Measurements from ENCODE around the gene ARHGAP24.

Gene ARHGAP24

DNA sequence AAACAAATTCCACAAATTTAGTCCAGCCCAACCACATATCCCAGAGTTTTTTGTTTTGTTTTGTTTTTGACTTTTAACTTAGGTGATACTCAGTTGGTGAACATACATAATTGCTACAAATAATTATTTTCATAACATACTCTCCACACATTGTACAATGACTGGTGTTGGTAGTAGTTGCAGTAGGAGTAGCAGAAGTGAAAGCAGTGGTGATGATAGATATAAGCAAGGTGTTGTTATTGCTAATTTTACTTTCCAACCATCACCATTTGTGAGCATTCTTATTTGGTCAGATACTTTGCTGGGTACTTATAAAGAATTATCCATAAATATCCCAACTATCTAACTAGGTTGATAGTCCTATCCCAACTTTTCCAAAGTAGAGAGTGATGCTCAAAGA, 47.3 kb downstream of the ARHGAP24 start:
- Histone ChIP-seq H3K27ac (ENCODE audit: insufficient read depth in 1 of 2, low read depth in 1 of 2, low read length in 2 of 2, poor library complexity in 1 of 2, severe bottlenecking in 2 of 2) (no peak overlapping the region), H3K4me3 (ENCODE audit: control insufficient read depth in 1 of 7, extremely low read depth in 1 of 7, insufficient read depth in 4 of 7, low read depth in 2 of 7, low read length in 6 of 7) (no peak overlapping the region), H3K9me3 (ENCODE audit: control extremely low read depth in 1 of 5, control insufficient read depth in 4 of 5, insufficient read depth in 2 of 5, low read depth in 1 of 5, low read length in 4 of 5) (no peaks in the 10 kb centered on the region), H3K36me3 (ENCODE audit: control insufficient read depth in 4 of 4, insufficient read depth in 4 of 4, low read length in 3 of 4) (no peaks in the 10 kb centered on the region), H3K4me1 (ENCODE audit: control extremely low read depth in 1 of 4, control insufficient read depth in 4 of 4, insufficient read depth in 4 of 4, low read length in 3 of 4) (no peaks in the 10 kb centered on the region), H3K27me3 (replicated peaks in 2 of 5; ENCODE audit: control insufficient read depth in 4 of 5, insufficient read depth in 5 of 5, low read length in 4 of 5) (no peaks in the 10 kb centered on the region)
- CTCF ChIA-PET: no interaction called here
- no peak for DNase-seq
- POLR2A ChIA-PET: no interaction called here

DNA sequence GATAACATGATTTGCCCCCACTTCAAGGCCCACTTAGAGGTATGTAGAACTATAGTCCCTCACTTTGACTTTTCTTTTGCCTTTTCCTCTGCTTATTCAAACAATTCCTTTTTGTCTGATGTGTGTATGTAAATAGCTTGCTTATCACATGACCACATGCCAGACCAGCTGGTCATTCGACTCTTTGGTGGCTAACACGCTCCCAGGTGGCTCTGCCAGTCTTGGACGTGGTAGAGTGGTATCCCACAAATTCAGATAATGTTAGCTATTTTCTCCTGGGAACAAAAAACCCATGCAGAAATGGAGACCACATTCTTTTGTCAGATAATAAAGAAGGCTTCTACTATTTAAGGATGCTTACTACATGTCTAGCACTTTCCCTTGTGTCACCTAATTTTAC, 47.9 kb downstream of the ARHGAP24 start:
- H3K27me3 ChIP-seq (replicated peaks in 2 of 5; ENCODE audit: control insufficient read depth in 4 of 5, insufficient read depth in 5 of 5, low read length in 4 of 5): no peaks in the 10 kb centered on the region
- H3K36me3 ChIP-seq (ENCODE audit: control insufficient read depth in 4 of 4, insufficient read depth in 4 of 4, low read length in 3 of 4): no peaks in the 10 kb centered on the region
- ChIA-PET CTCF (no interaction called here), POLR2A (no interaction called here)
- no peak overlapping the region for H3K4me3 ChIP-seq (ENCODE audit: control insufficient read depth in 1 of 7, extremely low read depth in 1 of 7, insufficient read depth in 4 of 7, low read depth in 2 of 7, low read length in 6 of 7)
- no peak for DNase-seq
- no peaks in the 10 kb centered on the region for H3K4me1 ChIP-seq (ENCODE audit: control extremely low read depth in 1 of 4, control insufficient read depth in 4 of 4, insufficient read depth in 4 of 4, low read length in 3 of 4)
- 100% methylated on average over 1 of the region's 3 CpGs for WGBS (ENCODE audit: insufficient coverage)
- H3K27ac ChIP-seq (ENCODE audit: insufficient read depth in 1 of 2, low read depth in 1 of 2, low read length in 2 of 2, poor library complexity in 1 of 2, severe bottlenecking in 2 of 2): no peak overlapping the region
- no peaks in the 10 kb centered on the region for H3K9me3 ChIP-seq (ENCODE audit: control extremely low read depth in 1 of 5, control insufficient read depth in 4 of 5, insufficient read depth in 2 of 5, low read depth in 1 of 5, low read length in 4 of 5)

DNA sequence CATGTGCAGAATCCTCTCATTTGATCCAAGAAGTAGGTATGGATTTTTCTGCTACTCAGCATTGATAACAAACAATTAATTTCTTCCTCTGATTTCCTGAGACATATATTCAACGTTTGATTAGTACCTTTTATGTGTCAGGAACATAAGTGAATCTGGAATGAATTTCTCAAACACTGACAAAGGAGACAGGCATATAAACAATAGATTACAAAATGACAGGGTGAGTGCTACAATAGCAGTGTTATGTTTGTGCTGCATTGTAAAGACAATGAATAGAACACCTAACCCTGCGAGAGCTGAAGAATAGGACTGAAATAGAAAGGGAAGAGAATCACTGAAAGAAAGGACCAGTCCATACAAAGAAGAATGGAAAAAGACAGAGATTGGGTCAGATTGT, 52.9 kb downstream of the ARHGAP24 start:
- H3K27me3 ChIP-seq (replicated peaks in 2 of 5; ENCODE audit: control insufficient read depth in 4 of 5, insufficient read depth in 5 of 5, low read length in 4 of 5): no peaks in the 10 kb centered on the region
- no peak overlapping the region for H3K4me3 ChIP-seq (ENCODE audit: control insufficient read depth in 1 of 7, extremely low read depth in 1 of 7, insufficient read depth in 4 of 7, low read depth in 2 of 7, low read length in 6 of 7)
- WGBS (ENCODE audit: insufficient coverage): no CpG with 5 or more reads among the region's 2 CpGs
- no peaks in the 10 kb centered on the region for H3K9me3 ChIP-seq (ENCODE audit: control extremely low read depth in 1 of 5, control insufficient read depth in 4 of 5, insufficient read depth in 2 of 5, low read depth in 1 of 5, low read length in 4 of 5)
- no peak overlapping the region for H3K27ac ChIP-seq (ENCODE audit: insufficient read depth in 1 of 2, low read depth in 1 of 2, low read length in 2 of 2, poor library complexity in 1 of 2, severe bottlenecking in 2 of 2)
- CTCF ChIA-PET: no interaction called here
- no peak for DNase-seq
- POLR2A ChIA-PET: no interaction called here
- no peaks in the 10 kb centered on the region for H3K36me3 ChIP-seq (ENCODE audit: control insufficient read depth in 4 of 4, insufficient read depth in 4 of 4, low read length in 3 of 4)
- H3K4me1 ChIP-seq (ENCODE audit: control extremely low read depth in 1 of 4, control insufficient read depth in 4 of 4, insufficient read depth in 4 of 4, low read length in 3 of 4): no peaks in the 10 kb centered on the region

DNA sequence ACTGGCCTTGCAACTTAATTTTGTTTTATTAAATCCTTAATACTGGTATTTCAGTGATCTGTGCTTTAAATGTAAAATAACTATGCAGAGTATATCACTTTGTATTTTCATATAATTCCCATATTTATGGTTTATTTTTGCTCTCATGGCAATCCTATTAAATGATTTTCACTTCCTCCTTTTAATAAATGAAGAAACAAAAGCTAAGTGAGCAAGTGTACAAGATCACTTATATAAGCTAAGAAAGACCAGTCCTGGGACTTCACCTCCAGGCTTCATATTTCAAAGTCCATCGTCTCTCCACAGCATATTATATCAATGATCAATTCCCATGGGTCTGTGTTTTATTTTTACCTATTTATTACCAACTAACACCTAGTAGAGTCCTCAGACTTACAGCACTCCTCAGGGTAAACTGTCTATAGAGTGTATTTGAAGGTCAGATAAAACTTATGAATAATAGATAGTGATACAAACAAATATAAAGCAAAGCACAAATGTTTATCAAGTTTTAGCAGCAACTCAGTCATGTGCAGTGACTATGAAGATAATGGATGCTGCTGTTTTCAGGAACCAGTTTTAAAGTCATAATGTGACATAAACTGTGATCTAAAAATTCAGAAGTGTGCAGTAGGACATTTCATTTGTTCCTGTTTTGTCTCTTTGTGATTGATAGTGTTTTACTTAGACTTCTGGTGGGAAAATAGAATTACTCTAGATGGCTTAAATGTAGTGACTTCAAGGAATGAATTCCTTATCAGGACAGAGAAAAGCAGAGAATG, 56.8 kb downstream of the ARHGAP24 start:
- H3K27me3 ChIP-seq (replicated peaks in 2 of 5; ENCODE audit: control insufficient read depth in 4 of 5, insufficient read depth in 5 of 5, low read length in 4 of 5): no peaks in the 10 kb centered on the region
- ChIA-PET CTCF (no interaction called here), POLR2A (no interaction called here)
- H3K36me3 ChIP-seq (ENCODE audit: control insufficient read depth in 4 of 4, insufficient read depth in 4 of 4, low read length in 3 of 4): no peaks in the 10 kb centered on the region
- H3K4me3 ChIP-seq (ENCODE audit: control insufficient read depth in 1 of 7, extremely low read depth in 1 of 7, insufficient read depth in 4 of 7, low read depth in 2 of 7, low read length in 6 of 7): no peak overlapping the region
- no peak overlapping the region for H3K27ac ChIP-seq (ENCODE audit: insufficient read depth in 1 of 2, low read depth in 1 of 2, low read length in 2 of 2, poor library complexity in 1 of 2, severe bottlenecking in 2 of 2)
- no peak for DNase-seq
- no peaks in the 10 kb centered on the region for H3K9me3 ChIP-seq (ENCODE audit: control extremely low read depth in 1 of 5, control insufficient read depth in 4 of 5, insufficient read depth in 2 of 5, low read depth in 1 of 5, low read length in 4 of 5)
- H3K4me1 ChIP-seq (ENCODE audit: control extremely low read depth in 1 of 4, control insufficient read depth in 4 of 4, insufficient read depth in 4 of 4, low read length in 3 of 4): no peaks in the 10 kb centered on the region
- WGBS (ENCODE audit: insufficient coverage): no CpG with 5 or more reads among the region's 1 CpG

DNA sequence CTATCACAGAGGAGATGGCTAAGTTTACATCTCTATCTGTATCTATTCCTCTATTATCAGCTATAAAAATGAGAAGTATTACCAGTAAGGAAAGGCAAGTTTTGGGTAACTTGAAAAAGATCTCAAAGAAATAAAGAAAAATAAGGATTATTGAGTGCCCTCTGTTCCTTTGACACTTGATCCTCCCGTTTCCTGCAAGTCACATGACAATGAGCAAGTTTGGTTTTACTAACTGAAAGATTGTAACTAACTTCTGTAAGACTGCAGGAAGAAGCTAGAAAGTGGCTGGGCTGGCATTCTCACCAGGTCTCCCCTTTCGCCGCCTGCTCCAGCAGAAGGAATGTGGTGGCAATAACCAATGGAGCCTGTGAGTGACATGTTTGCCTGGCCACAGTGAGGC, 59.2 kb downstream of the ARHGAP24 start:
- no peaks in the 10 kb centered on the region for H3K27me3 ChIP-seq (replicated peaks in 2 of 5; ENCODE audit: control insufficient read depth in 4 of 5, insufficient read depth in 5 of 5, low read length in 4 of 5)
- no peaks in the 10 kb centered on the region for H3K36me3 ChIP-seq (ENCODE audit: control insufficient read depth in 4 of 4, insufficient read depth in 4 of 4, low read length in 3 of 4)
- ChIA-PET CTCF (no interaction called here), POLR2A (no interaction called here)
- no peak for DNase-seq
- no peak overlapping the region for H3K27ac ChIP-seq (ENCODE audit: insufficient read depth in 1 of 2, low read depth in 1 of 2, low read length in 2 of 2, poor library complexity in 1 of 2, severe bottlenecking in 2 of 2)
- H3K4me1 ChIP-seq (ENCODE audit: control extremely low read depth in 1 of 4, control insufficient read depth in 4 of 4, insufficient read depth in 4 of 4, low read length in 3 of 4): no peaks in the 10 kb centered on the region
- no peak overlapping the region for H3K4me3 ChIP-seq (ENCODE audit: control insufficient read depth in 1 of 7, extremely low read depth in 1 of 7, insufficient read depth in 4 of 7, low read depth in 2 of 7, low read length in 6 of 7)
- H3K9me3 ChIP-seq (ENCODE audit: control extremely low read depth in 1 of 5, control insufficient read depth in 4 of 5, insufficient read depth in 2 of 5, low read depth in 1 of 5, low read length in 4 of 5): no peaks in the 10 kb centered on the region
- WGBS (ENCODE audit: insufficient coverage): 100% methylated on average over 3 of the region's 3 CpGs

DNA sequence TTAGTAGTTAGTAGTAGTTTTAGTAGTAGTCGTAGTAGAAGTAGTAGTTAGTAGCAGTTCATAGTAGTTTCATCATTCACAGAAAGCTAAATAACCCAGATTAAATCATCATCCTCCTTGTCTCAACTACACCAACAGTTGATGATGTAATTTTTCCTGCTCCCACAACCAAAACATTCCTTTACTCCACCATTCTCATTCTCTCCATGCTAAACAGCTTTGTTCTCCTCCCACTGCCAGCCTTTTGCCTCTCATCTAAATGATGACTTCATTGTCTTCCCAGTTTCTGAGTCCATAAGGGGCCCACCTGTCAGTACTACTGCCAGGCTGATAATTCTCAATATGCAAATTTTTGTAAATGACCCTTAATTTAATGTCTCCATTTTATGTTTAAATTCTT, 68.9 kb downstream of the ARHGAP24 start:
- ChIA-PET POLR2A (no interaction called here), CTCF (interaction anchor here (1.3 kb wide), 1 partner anchor 13 kb away, joined by 3 read pairs; no protein-coding TSS in a partner anchor)
- H3K9me3 ChIP-seq (ENCODE audit: control extremely low read depth in 1 of 5, control insufficient read depth in 4 of 5, insufficient read depth in 2 of 5, low read depth in 1 of 5, low read length in 4 of 5): no peaks in the 10 kb centered on the region
- no CpG with 5 or more reads among the region's 1 CpG for WGBS (ENCODE audit: insufficient coverage)
- no peaks in the 10 kb centered on the region for H3K36me3 ChIP-seq (ENCODE audit: control insufficient read depth in 4 of 4, insufficient read depth in 4 of 4, low read length in 3 of 4)
- no peak for DNase-seq
- no peaks in the 10 kb centered on the region for H3K27me3 ChIP-seq (replicated peaks in 2 of 5; ENCODE audit: control insufficient read depth in 4 of 5, insufficient read depth in 5 of 5, low read length in 4 of 5)
- no peak overlapping the region for H3K4me3 ChIP-seq (ENCODE audit: control insufficient read depth in 1 of 7, extremely low read depth in 1 of 7, insufficient read depth in 4 of 7, low read depth in 2 of 7, low read length in 6 of 7)
- H3K4me1 ChIP-seq (ENCODE audit: control extremely low read depth in 1 of 4, control insufficient read depth in 4 of 4, insufficient read depth in 4 of 4, low read length in 3 of 4): no peaks in the 10 kb centered on the region
- H3K27ac ChIP-seq (ENCODE audit: insufficient read depth in 1 of 2, low read depth in 1 of 2, low read length in 2 of 2, poor library complexity in 1 of 2, severe bottlenecking in 2 of 2): no peak overlapping the region

DNA sequence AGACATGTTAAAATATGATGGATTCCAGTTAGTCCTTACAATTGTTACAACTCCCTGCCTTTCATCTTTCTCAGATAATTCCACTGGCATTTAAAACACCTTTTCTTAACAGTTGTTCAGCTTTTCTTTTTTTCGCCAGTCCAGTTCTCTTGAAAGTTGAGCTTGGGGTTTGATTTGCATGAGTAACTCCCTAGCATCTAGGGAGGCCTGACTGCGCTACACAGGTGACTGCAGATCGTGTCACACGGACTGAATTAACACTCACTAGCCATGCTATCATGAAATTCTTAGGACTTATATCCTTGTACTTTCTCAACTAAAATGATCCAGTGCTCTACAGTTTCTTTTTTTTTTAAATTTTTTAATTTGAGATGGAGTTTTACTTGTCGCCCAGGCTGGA, 69.8 kb downstream of the ARHGAP24 start:
- ChIA-PET CTCF (interaction anchor here (1.3 kb wide), 1 partner anchor 12 kb away, joined by 3 read pairs; no protein-coding TSS in a partner anchor), POLR2A (interaction anchor here (0.6 kb wide), 1 partner anchor 12 kb away, joined by 4 read pairs; no protein-coding TSS in a partner anchor)
- Histone ChIP-seq H3K27ac (ENCODE audit: insufficient read depth in 1 of 2, low read depth in 1 of 2, low read length in 2 of 2, poor library complexity in 1 of 2, severe bottlenecking in 2 of 2) (no peak overlapping the region), H3K27me3 (replicated peaks in 2 of 5; ENCODE audit: control insufficient read depth in 4 of 5, insufficient read depth in 5 of 5, low read length in 4 of 5) (no peaks in the 10 kb centered on the region), H3K36me3 (ENCODE audit: control insufficient read depth in 4 of 4, insufficient read depth in 4 of 4, low read length in 3 of 4) (no peaks in the 10 kb centered on the region), H3K4me3 (ENCODE audit: control insufficient read depth in 1 of 7, extremely low read depth in 1 of 7, insufficient read depth in 4 of 7, low read depth in 2 of 7, low read length in 6 of 7) (no peak overlapping the region), H3K4me1 (ENCODE audit: control extremely low read depth in 1 of 4, control insufficient read depth in 4 of 4, insufficient read depth in 4 of 4, low read length in 3 of 4) (no peaks in the 10 kb centered on the region), H3K9me3 (ENCODE audit: control extremely low read depth in 1 of 5, control insufficient read depth in 4 of 5, insufficient read depth in 2 of 5, low read depth in 1 of 5, low read length in 4 of 5) (no peaks in the 10 kb centered on the region)
- DNase-seq: no peak
- 86% methylated on average over 3 of the region's 5 CpGs for WGBS (ENCODE audit: insufficient coverage)

Measured in common myeloid progenitor, CD34-positive (primary cell).